ENCODE measurements around the gene SASH1. TPM values are rescaled to one million over a fixed set of nuclear protein-coding genes. Genes with fewer than 3 reads are reported as not detected.

SASH1 gene
- total RNA-seq, 1 experiment from 2014 or later = 11.7 TPM

- TF ChIP-seq, protein P1, sequence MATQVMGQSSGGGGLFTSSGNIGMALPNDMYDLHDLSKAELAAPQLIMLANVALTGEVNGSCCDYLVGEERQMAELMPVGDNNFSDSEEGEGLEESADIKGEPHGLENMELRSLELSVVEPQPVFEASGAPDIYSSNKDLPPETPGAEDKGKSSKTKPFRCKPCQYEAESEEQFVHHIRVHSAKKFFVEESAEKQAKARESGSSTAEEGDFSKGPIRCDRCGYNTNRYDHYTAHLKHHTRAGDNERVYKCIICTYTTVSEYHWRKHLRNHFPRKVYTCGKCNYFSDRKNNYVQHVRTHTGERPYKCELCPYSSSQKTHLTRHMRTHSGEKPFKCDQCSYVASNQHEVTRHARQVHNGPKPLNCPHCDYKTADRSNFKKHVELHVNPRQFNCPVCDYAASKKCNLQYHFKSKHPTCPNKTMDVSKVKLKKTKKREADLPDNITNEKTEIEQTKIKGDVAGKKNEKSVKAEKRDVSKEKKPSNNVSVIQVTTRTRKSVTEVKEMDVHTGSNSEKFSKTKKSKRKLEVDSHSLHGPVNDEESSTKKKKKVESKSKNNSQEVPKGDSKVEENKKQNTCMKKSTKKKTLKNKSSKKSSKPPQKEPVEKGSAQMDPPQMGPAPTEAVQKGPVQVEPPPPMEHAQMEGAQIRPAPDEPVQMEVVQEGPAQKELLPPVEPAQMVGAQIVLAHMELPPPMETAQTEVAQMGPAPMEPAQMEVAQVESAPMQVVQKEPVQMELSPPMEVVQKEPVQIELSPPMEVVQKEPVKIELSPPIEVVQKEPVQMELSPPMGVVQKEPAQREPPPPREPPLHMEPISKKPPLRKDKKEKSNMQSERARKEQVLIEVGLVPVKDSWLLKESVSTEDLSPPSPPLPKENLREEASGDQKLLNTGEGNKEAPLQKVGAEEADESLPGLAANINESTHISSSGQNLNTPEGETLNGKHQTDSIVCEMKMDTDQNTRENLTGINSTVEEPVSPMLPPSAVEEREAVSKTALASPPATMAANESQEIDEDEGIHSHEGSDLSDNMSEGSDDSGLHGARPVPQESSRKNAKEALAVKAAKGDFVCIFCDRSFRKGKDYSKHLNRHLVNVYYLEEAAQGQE (IDR thresholded peaks at IDR 0.05; ENCODE audit: low read depth) = no peak
- TF ChIP-seq EZH2phosphoT487 (IDR thresholded peaks at IDR 0.05; ENCODE audit: borderline replicate concordance) = no peak
- no peak; a peak in 1 of 6 replicates for TF ChIP-seq CTCF (IDR thresholded peaks at IDR 0.05 in 2 of 3, conservative IDR thresholded peaks at IDR 0.05 in 1 of 3; ENCODE audit: borderline replicate concordance in 1 of 3, insufficient read depth in 1 of 3, low read depth in 2 of 3, low read length in 2 of 3)
- no peak for TF ChIP-seq TCF7L2 (IDR thresholded peaks at IDR 0.05; ENCODE audit: borderline replicate concordance, extremely low read depth, insufficient read depth, insufficient read length)
- no peak for TF ChIP-seq CBX3 (IDR thresholded peaks at IDR 0.05; ENCODE audit: low read depth)
- no peak for TF ChIP-seq POLR2AphosphoS5 (IDR thresholded peaks at IDR 0.05; ENCODE audit: low read depth, low read length)
- no peak for TF ChIP-seq SRF (IDR thresholded peaks at IDR 0.05; ENCODE audit: low read depth)
- TF ChIP-seq JUND (IDR thresholded peaks at IDR 0.05) = no peak
- TF ChIP-seq POLR2A (IDR thresholded peaks at IDR 0.05; ENCODE audit: borderline replicate concordance, extremely low read depth, insufficient read depth, insufficient read length) = no peak
- TF ChIP-seq SP1 (IDR thresholded peaks at IDR 0.05; ENCODE audit: low read depth) = no peak
These were observed 577 bp downstream of the SASH1 start (continued) for GRCh38 chr6:148343047-148343782.
